22Rv1 (cell line): ENCODE data around the gene CEACAM16.

Experiments used
- ZFX ChIP-seq: fragments of 450-650 bp; IDR thresholded peaks from 2 replicates; pipeline ENCODE4 v1.6.1; 2017; ENCODE audit warnings: antibody characterized with exemption, borderline replicate concordance
- TF ChIP-seq, protein P1 (sequence below): fragments of 450-650 bp; IDR thresholded peaks from 2 replicates; pipeline ENCODE4 v1.5.1; 2017; ENCODE audit warnings: mild to moderate bottlenecking

DNA sequence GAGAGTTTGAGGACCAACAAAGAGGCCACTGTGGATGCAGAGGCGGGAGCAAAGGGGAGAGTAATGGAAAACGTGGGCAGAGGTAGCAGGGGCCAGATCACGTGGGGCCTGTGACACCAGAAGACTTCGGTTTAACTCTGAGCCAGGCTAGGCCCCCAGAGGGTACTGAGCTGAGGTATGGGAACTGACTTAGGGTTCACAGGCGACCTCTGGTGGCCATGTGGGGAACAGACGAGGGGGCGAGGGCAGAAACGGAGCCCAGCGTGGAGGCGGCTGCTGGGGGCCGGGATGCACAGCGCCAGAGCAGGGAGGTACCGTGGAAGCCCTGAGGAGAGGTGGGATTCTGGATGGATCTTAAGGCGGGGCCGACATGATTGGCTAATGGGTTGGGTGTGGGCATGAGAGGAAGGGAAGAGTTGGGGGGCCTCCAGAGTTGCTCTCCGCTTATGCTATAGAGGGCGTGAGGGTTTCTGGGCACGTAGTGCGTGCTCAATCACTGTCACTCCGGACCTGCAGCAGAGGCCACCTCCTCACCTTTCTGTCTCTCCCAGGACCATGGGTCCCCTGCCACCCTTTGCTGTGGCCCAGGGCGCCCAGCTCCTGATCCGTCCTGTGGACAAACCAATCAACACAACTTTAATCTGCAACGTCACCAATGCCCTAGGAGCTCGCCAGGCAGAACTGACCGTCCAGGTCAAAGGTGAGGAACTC, 41.6 kb upstream of the CEACAM16 start:
- TF ChIP-seq, protein P1, sequence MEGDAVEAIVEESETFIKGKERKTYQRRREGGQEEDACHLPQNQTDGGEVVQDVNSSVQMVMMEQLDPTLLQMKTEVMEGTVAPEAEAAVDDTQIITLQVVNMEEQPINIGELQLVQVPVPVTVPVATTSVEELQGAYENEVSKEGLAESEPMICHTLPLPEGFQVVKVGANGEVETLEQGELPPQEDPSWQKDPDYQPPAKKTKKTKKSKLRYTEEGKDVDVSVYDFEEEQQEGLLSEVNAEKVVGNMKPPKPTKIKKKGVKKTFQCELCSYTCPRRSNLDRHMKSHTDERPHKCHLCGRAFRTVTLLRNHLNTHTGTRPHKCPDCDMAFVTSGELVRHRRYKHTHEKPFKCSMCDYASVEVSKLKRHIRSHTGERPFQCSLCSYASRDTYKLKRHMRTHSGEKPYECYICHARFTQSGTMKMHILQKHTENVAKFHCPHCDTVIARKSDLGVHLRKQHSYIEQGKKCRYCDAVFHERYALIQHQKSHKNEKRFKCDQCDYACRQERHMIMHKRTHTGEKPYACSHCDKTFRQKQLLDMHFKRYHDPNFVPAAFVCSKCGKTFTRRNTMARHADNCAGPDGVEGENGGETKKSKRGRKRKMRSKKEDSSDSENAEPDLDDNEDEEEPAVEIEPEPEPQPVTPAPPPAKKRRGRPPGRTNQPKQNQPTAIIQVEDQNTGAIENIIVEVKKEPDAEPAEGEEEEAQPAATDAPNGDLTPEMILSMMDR: peak; percentile 83
- no peak for TF ChIP-seq ZFX
